ENCODE data around the gene RASGRF1. TPM values are rescaled to one million over a fixed set of nuclear protein-coding genes. Genes with fewer than 3 reads are reported as not detected.

The RASGRF1 gene
- polyA plus RNA-seq, 3 donors = 0.11 TPM; not detected in 2

DNA sequence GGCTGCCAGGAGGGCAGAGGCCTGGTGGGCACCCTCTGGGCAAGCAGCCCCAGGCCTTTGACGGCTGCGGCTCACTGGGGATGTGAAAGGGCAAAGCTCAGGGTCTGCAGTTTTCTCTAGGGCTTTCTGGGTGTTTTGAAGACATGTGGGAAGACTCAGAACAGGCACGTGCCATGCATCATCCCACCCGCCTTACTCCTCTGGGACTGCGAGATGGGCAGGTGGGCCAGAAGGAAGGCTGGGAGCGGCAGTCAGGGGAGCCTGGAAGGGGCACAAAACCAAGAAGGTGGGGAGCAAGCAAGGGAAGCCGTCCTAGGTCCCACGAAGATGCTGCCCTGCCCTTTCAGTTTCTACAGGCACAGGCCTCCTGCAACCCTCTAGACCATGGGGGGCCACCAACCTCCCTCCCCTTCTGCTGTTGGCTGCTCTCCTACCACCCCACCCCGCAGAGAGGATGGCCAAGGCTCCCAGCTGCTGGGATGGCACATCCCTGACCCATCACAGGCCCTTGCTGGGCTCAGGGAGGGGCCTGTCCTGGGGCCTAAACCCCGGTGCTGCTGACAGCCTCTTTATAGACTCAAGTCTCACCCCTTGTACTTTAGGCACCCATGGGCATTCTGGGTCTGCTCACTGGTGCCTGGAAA, 73.9 kb downstream of the RASGRF1 start:
- Mint-ChIP-seq H3K4me1 (no peaks in the 10 kb centered on the region), H3K27ac (peak overlapping the region in 1 of 7 donors; percentile 45), H3K9me3 (peaks cover 0 to 3% (median 0%) of the 10 kb centered on the region in 7 donors), H3K4me3 (no peak overlapping the region), H3K27me3 (ENCODE audit: low read depth in 3 of 3) (peaks cover 0 to 3% (median 3%) of the 10 kb centered on the region in 3 donors), H3K36me3 (no peaks in the 10 kb centered on the region)
- Histone ChIP-seq H3K4me2 (replicated peaks; ENCODE audit: extremely low read depth, low read length, poor library complexity, severe bottlenecking) (no peak overlapping the region), H3K4me3 (replicated peaks in 1 of 3; ENCODE audit: low read depth in 2 of 3, low read length in 3 of 3) (no peak overlapping the region), H3K36me3 (replicated peaks in 1 of 2; ENCODE audit: control insufficient read depth in 1 of 2, insufficient read depth in 2 of 2, low read length in 2 of 2) (no peaks in the 10 kb centered on the region), H3K9me3 (replicated peaks in 1 of 2; ENCODE audit: control insufficient read depth in 1 of 2, insufficient read depth in 1 of 2, low read length in 2 of 2) (no peaks in the 10 kb centered on the region), H3K79me2 (ENCODE audit: insufficient read depth, low read length) (no peaks in the 10 kb centered on the region), H3K9ac (ENCODE audit: insufficient read depth, low read length, poor library complexity, severe bottlenecking) (no peak overlapping the region), H3K4me1 (ENCODE audit: control insufficient read depth in 1 of 2, insufficient read depth in 2 of 2, low read length in 2 of 2) (no peaks in the 10 kb centered on the region), H2AFZ (ENCODE audit: insufficient read depth, low read depth, low read length, poor library complexity, severe bottlenecking) (no peak overlapping the region), H4K20me1 (ENCODE audit: insufficient read depth, low read length) (no peaks in the 10 kb centered on the region), H3K27me3 (ENCODE audit: control insufficient read depth in 2 of 2, insufficient read depth in 2 of 2, low read length in 2 of 2) (no peaks in the 10 kb centered on the region), H3K27ac (ENCODE audit: low read depth in 1 of 2, low read length in 2 of 2) (no peak overlapping the region)
- 91% methylated on average over 10 of the region's 10 CpGs for WGBS (ENCODE audit: insufficient coverage)
- intact Hi-C loops (cut with micrococcal nuclease) = no loop called here
- TF ChIP-seq, protein P1, sequence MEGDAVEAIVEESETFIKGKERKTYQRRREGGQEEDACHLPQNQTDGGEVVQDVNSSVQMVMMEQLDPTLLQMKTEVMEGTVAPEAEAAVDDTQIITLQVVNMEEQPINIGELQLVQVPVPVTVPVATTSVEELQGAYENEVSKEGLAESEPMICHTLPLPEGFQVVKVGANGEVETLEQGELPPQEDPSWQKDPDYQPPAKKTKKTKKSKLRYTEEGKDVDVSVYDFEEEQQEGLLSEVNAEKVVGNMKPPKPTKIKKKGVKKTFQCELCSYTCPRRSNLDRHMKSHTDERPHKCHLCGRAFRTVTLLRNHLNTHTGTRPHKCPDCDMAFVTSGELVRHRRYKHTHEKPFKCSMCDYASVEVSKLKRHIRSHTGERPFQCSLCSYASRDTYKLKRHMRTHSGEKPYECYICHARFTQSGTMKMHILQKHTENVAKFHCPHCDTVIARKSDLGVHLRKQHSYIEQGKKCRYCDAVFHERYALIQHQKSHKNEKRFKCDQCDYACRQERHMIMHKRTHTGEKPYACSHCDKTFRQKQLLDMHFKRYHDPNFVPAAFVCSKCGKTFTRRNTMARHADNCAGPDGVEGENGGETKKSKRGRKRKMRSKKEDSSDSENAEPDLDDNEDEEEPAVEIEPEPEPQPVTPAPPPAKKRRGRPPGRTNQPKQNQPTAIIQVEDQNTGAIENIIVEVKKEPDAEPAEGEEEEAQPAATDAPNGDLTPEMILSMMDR (IDR thresholded peaks at IDR 0.05) = no peak
- no peak for DNase-seq

GRCh38 chr15:79015416-79015815, 75.2 kb downstream of the RASGRF1 start:
- WGBS (ENCODE audit: insufficient coverage) = 93% methylated on average over 3 of the region's 3 CpGs
- Histone ChIP-seq H3K79me2 (ENCODE audit: insufficient read depth, low read length) (no peaks in the 10 kb centered on the region), H3K4me3 (replicated peaks in 1 of 3; ENCODE audit: low read depth in 2 of 3, low read length in 3 of 3) (no peak overlapping the region), H3K9me3 (replicated peaks in 1 of 2; ENCODE audit: control insufficient read depth in 1 of 2, insufficient read depth in 1 of 2, low read length in 2 of 2) (no peaks in the 10 kb centered on the region), H3K27ac (ENCODE audit: low read depth in 1 of 2, low read length in 2 of 2) (no peak overlapping the region), H3K4me2 (replicated peaks; ENCODE audit: extremely low read depth, low read length, poor library complexity, severe bottlenecking) (no peak overlapping the region), H3K36me3 (replicated peaks in 1 of 2; ENCODE audit: control insufficient read depth in 1 of 2, insufficient read depth in 2 of 2, low read length in 2 of 2) (no peaks in the 10 kb centered on the region), H3K9ac (ENCODE audit: insufficient read depth, low read length, poor library complexity, severe bottlenecking) (no peak overlapping the region), H3K4me1 (ENCODE audit: control insufficient read depth in 1 of 2, insufficient read depth in 2 of 2, low read length in 2 of 2) (no peaks in the 10 kb centered on the region), H2AFZ (ENCODE audit: insufficient read depth, low read depth, low read length, poor library complexity, severe bottlenecking) (no peak overlapping the region), H4K20me1 (ENCODE audit: insufficient read depth, low read length) (no peaks in the 10 kb centered on the region), H3K27me3 (ENCODE audit: control insufficient read depth in 2 of 2, insufficient read depth in 2 of 2, low read length in 2 of 2) (no peaks in the 10 kb centered on the region)
- H3K27me3 Mint-ChIP-seq (ENCODE audit: low read depth in 3 of 3) = peaks cover 0 to 3% (median 3%) of the 10 kb centered on the region in 3 donors
- no peak for DNase-seq
- no peak overlapping the region for H3K4me3 Mint-ChIP-seq
- peaks cover 0 to 2% (median 0%) of the 10 kb centered on the region in 7 donors for H3K9me3 Mint-ChIP-seq
- no peak overlapping the region for H3K27ac Mint-ChIP-seq
- intact Hi-C loops (cut with micrococcal nuclease) = no loop called here
- H3K4me1 Mint-ChIP-seq = no peaks in the 10 kb centered on the region
- H3K36me3 Mint-ChIP-seq = no peaks in the 10 kb centered on the region
- TF ChIP-seq, protein P1 (IDR thresholded peaks at IDR 0.05) = no peak
